RPMI7951 (cell line): ENCODE measurements around the gene RALGAPA1. TPM values are rescaled to one million over a fixed set of nuclear protein-coding genes. Genes with fewer than 3 reads are reported as not detected.
"Not testable (repeated sequence)": the region's sequence is repeated elsewhere in the genome, so short reads cannot be mapped to it uniquely, and the experiment has no call there.

ENCODE experiments used
- DNase-seq: peaks from one replicate; pipeline ENCODE4 v3.0.0-alpha.2; 2012; ENCODE audit warnings: low read depth
- total RNA-seq: library from RNA; depleted of rRNA; stranded (reverse); fragments of >200 nt; shearing (Covaris generic); gene quantifications from 2 replicates; pipeline ENCODE4 v1.2.3, GENCODE V29; 2014

The RALGAPA1 gene
- total RNA-seq, 1 experiment from 2014 or later = 16.0 TPM

GRCh38 chr14:35766036-35766699 is 42.9 kb downstream of the RALGAPA1 start:
- no peak for DNase-seq

GRCh38 chr14:35761922-35762321 is 47.2 kb downstream of the RALGAPA1 start:
- DNase-seq = no peak

GRCh38 chr14:35760143-35760542 is 49.0 kb downstream of the RALGAPA1 start:
- DNase-seq = no peak

GRCh38 chr14:35758523-35759129 is 50.5 kb downstream of the RALGAPA1 start:
- no peak for DNase-seq

- no peak for DNase-seq
Measured at GRCh38 chr14:35754671-35755070, 54.4 kb downstream of the RALGAPA1 start.

- no peak for DNase-seq
Measured at GRCh38 chr14:35752380-35752779, 56.7 kb downstream of the RALGAPA1 start.

DNA sequence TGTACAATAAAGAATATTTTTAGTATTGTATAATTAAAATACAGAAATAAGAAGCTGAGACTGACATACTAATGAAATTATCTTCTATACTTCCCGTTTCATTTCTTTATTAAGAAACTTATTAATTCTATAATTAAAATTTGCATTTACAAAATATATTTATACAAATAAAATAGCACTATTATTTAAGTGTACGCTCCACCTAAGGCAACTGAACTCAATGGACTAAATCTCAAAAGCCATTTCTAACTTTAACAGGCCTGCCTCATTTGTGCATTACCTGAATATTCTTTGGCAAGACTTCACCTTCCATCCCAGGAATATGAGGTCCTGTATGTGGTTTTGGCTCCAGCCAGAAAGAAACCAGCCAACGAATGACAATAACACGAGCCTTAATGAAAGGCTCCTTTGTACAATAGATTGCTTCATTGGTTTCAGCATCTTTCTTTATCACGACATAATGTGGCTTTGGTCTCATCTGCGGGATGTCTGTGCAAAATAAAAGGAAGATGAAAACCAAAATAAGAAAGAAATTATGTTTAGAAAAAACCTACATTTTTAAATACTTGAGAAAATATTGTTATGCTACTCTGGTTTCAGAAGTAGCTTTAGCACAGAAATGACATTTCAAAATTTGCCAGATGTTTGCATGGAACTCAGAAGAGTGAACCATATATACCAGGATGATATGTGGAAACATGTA is 58.7 kb downstream of the RALGAPA1 start:
- no peak for DNase-seq

DNA sequence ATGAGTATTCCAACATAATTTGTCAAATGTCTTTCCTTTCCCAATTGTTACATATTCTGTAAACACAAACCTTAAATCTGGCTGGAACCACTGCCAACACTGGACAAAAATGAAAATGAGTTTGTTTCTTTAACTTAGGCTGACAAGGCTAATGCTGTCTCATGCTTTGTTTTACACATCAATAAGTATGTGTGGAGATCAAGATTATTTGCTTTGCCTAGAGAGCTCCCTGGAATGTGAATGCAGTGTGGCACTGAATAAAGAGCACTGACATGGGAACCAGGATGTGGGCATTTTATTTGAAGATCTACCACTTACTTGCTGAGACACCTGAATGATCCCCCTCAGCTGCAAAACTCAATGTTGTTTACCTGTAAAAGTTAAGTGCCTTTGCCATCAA is 61.7 kb downstream of the RALGAPA1 start:
- no peak for DNase-seq

DNA sequence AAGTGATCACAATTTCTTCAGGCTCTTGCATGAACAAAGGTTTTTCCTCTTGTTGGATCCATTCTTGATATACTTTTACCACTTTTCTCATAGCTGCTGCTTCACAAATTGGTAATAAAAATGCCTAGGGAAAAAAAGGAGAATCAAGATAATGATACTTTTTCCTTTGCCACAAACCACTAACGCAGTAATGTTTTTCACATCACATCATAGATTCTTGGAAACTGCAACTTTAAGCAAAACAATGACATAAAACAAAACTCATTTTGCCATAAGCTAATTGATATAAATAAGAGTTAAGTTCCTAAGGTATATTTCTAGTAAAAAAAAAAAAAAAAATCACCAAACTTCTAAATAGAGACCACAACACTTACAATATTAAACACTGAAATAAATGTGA is 66.7 kb downstream of the RALGAPA1 start:
- no peak for DNase-seq

DNA sequence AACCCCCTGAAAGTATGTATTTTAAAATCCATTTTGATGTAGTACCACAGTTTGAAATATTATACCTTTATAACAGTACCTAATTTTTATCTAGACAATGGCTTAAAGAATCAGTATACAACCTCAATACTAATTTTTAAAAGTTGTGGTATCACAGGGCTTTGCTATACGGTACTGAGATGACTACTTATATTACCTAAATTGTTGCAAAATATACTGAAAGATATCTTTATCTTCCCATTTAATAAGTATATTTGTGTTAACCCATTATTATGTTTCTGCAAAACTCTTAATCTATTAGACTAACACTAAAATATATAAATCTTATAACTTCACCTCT is 67.1 kb downstream of the RALGAPA1 start:
- DNase-seq = no peak

DNA sequence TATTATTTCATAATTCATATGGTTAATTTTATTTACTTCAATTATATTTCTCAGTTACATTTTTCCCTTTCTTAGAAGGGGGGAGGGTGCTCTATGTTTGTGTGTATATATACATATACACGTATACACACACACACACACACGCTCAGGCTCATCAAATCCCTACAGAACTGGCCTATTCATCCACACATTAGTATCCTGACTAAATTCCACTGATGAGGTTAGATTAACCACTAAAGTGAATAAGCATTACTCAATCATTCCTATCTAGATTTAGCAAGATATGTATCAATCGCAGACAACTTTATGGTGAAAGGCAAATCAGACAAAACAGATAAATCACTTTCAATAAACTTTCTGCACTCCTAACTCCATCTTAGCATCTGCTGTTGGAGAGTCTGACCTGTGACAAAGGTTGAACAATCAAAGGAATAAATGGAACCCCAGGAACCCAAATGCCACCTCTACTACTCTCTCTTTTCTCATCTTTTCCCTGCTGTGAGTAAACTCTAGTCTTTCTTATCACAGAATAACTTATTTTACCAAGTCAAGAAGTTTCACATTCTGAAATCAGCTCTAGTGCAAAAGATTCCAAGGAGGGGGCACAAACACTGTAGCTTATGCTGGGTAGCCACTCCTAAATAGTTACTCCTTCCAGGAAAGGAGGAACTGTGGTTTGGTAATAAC is 67.6 kb downstream of the RALGAPA1 start:
- DNase-seq = no peak

- DNase-seq = no peak
Measured at GRCh38 chr14:35740215-35740614, 68.9 kb downstream of the RALGAPA1 start.

- not testable (repeated sequence) for DNase-seq
Measured at GRCh38 chr14:35735163-35735562, 73.9 kb downstream of the RALGAPA1 start.

DNA sequence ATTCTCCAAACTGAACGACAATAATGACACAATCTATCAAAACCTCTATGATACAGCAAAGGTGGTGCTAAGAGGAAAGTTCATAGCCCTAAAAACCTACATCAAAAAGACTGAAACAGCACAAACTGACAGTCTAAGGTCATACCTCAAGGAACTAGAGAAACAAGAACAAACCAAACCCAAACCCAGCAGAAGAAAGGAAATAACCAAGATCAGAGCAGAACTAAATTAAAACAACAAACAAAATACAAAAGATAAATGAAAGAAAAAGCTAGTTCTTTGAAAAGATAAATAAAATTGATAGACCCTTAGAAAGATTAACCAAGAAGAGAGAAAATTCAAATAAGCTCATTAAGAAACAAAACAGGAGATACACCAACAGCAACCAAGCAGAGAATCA is 75.6 kb downstream of the RALGAPA1 start:
- DNase-seq = not testable (repeated sequence)

- no peak for DNase-seq
Measured at GRCh38 chr14:35730871-35731270, 78.2 kb downstream of the RALGAPA1 start.

DNA sequence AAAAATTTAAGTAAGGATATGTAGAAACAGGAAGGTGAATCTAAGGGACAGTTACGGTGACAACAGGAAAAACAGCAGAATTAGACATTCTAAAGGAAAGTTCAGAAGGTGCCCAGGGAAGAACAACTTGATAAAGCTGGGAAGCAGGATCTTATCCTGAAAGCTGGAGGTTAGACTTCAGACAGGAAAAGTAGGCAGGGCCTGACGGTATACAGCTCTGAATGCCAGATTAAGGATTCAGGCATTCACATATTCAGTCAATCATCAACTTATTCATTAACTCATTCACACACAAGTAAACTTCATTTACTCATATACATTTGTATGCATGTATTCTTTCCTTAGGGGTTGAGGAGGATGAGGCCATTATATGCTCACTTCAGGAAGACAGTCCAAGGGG is 81.3 kb downstream of the RALGAPA1 start:
- no peak for DNase-seq

- no peak for DNase-seq
Measured at GRCh38 chr14:35725930-35726329, 83.2 kb downstream of the RALGAPA1 start.

GRCh38 chr14:35715079-35715478 is 94.0 kb downstream of the RALGAPA1 start:
- DNase-seq = no peak

DNA sequence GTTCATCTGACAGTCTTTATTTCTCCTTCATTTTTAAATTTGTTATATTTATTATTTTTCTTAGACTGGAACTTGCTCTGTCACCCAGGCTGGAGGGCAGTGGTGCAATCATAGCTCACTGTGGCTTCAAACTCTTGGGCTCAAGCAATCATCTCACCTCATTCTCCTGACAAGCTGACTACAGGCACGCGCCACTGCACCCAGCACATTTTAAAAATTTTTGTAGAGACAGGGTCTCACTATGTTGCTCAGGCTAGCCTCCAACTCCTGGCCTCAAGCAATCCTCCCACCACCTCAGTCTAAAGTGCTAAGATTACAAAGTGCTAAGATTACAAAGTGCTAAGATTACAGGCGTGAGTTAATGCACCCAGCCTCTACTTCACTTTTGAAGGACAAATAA is 96.6 kb downstream of the RALGAPA1 start:
- DNase-seq = no peak

- DNase-seq = no peak
Measured at GRCh38 chr14:35708062-35708461, 101.0 kb downstream of the RALGAPA1 start.

DNA sequence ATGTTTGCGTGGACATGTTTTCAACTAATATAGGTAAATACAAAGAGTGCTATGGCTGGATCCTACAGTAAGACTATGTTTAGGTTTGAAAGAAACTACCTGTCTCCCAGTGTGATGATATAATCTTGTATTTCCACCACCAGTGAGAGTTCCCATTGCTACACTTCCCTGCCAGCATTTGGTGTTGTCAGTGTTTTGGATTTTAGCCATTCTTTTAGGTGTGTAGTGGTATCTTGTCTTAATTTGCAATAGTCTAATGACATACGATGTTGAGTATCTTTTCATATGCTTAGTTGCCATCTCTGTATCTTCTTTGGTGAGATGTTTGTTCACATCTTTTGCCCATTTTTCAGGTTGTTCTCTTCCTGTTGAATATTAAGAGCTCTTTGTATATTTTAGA is 103.5 kb downstream of the RALGAPA1 start:
- DNase-seq = no peak

DNA sequence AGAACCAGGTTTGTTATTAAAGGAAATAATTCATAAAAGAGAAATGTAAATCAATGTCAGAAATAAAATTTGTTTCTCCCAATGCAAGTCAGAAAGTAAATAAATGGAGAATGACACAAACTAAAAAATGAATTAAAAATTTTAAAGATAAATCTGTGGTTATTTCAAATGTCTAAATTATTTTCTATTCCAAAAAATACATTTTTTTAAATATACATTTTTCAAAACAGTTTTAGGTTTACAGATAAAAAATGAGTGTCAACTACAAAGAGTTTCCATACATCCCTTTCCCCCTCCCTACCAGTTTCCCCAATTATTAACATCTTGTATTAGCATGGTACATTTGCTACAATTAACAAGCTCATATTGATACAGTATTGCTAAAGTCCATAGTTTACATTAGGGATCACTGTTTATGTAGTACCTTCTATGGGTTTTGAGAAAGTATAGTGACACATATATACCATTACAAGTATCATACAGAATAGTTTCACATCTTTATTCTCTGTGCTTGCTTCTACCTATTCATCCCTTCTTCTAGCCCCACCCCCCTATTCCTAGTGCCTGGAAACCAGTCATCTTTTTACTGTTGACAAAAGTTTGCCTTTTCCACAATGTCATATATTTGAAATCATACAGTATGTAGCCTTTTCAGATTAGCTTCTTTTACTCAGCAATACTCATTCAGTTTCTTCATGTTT is 104.2 kb downstream of the RALGAPA1 start:
- DNase-seq = no peak
